Loucy (cell line): ENCODE results near the gene TMEM108.

ENCODE experiments used
- CTCF ChIP-seq: fragments of 200-600 bp; sonication (generic); conservative IDR thresholded peaks from 2 replicates; pipeline ENCODE4 v1.5.1; 2014; ENCODE audit warnings: mild to moderate bottlenecking, antibody characterized with exemption, low read length
- EZH2phosphoT487 ChIP-seq: fragments of 200-600 bp; IDR thresholded peaks from 2 replicates; pipeline ENCODE4 v1.6.1; 2018; ENCODE audit warnings: antibody characterized with exemption, mild to moderate bottlenecking, moderate library complexity, borderline replicate concordance

DNA sequence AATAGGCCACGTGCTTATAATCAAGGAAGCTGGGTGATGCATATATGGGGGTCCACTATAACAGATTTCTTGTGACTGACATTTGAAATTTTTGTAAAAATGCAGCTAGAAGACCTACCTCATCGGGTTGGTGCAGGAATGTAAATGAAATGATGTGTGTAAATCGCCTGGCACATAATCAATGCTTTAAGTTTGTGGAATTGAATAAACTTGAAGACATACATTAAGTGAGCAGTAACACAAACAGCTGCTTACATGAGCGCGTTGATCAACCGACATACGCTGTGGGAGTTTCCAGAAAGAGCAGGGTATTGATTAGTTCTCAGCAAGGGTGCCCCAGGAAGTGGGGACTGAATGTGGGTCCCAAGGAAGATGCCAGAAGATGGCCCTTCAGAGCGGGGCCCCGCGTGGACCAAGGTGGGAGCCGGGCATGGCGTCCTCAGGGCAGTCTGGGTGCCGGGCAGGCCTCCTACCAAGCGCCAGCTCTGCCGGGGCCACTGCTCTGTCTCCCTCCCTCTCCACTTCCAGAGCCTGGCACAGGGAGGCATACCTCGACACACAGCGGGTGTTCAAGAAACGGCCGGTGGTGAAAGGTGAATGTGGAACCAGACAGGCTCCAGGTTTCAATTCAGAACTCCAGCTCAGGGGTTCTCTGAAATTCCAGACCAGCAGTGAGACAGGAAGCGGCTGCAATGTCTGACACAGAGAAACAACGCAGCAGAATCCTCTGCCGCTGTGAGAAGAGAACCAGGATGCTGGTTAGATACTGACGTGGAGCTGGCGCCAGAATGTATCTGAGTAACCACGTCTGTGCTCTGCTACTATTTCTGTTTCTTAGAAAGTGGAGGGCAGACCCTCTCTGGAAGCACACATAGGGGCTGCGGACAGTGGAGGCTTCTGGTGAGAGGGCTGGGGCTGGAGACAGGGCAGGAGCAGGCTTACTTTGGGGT lies 374.3 kb downstream of the TMEM108 start:
- TF ChIP-seq CTCF (no peak), EZH2phosphoT487 (no peak)
